Liver (tissue), 9 donors: ENCODE results near the gene PREP. TPM values are rescaled to one million over a fixed set of nuclear protein-coding genes. Genes with fewer than 3 reads are reported as not detected.

ENCODE experiments used
- DNase-seq: peaks from one replicate; pipeline ENCODE4 v3.0.0-alpha.2; 2017; ENCODE audit warnings: low spot score
- H3K27ac ChIP-seq, 2 donors: one replicate each; pipeline ENCODE4 v1.7.0; 2013; ENCODE audit warnings: inconsistent platforms in 2 of 2, low read length in 2 of 2, control low read depth in 1 of 2, low read depth in 1 of 2, mild to moderate bottlenecking in 1 of 2
- H3K27me3 ChIP-seq, 4 donors: one replicate each; pipeline versions ENCODE4 v1.6.1 to v1.7.0; 2013; ENCODE audit warnings: low read length in 3 of 4, inconsistent platforms in 1 of 4, mild to moderate bottlenecking in 1 of 4, moderate library complexity in 1 of 4; ENCODE audit not compliant: control insufficient read depth in 4 of 4, insufficient read depth in 4 of 4
- H3K36me3 ChIP-seq, 4 donors: one replicate each; pipeline versions ENCODE4 v1.6.1 to v1.7.0; 2013; ENCODE audit warnings: low read length in 3 of 4, mild to moderate bottlenecking in 3 of 4, low read depth in 1 of 4, moderate library complexity in 1 of 4; ENCODE audit not compliant: control insufficient read depth in 4 of 4, insufficient read depth in 3 of 4
- H3K4me1 ChIP-seq, 4 donors: one replicate each; pipeline versions ENCODE4 v1.6.1 to v1.7.0; 2013; ENCODE audit warnings: low read length in 3 of 4, mild to moderate bottlenecking in 3 of 4, moderate library complexity in 1 of 4; ENCODE audit not compliant: control insufficient read depth in 4 of 4, insufficient read depth in 4 of 4
- H3K4me3 ChIP-seq, 3 donors: one replicate each; pipeline versions ENCODE4 v1.6.1 to v1.7.0; 2013; ENCODE audit warnings: low read length in 3 of 3, control low read depth in 1 of 3, low read depth in 1 of 3, mild to moderate bottlenecking in 1 of 3
- H3K9ac ChIP-seq, 2 donors: one replicate each; pipeline ENCODE4 v1.7.0; 2013; ENCODE audit warnings: low read length in 2 of 2, mild to moderate bottlenecking in 2 of 2, moderate library complexity in 2 of 2, control low read depth in 1 of 2, low read depth in 1 of 2
- H3K9me3 ChIP-seq, 4 donors: one replicate each; pipeline versions ENCODE4 v1.6.1 to v1.7.0; 2013; ENCODE audit warnings: low read length in 3 of 4; ENCODE audit not compliant: control insufficient read depth in 4 of 4
- FOXA1 ChIP-seq: IDR thresholded peaks from 2 replicates; pipeline ENCODE4 v1.6.1; 2016; ENCODE audit warnings: antibody characterized with exemption
- FOXA2 ChIP-seq: IDR thresholded peaks from 2 replicates; pipeline ENCODE4 v1.6.1; 2016; ENCODE audit warnings: antibody characterized with exemption
- GABPA ChIP-seq, 2 donors: IDR thresholded peaks in 1 of 2; conservative IDR thresholded peaks in 1 of 2; 2 replicates each; pipeline ENCODE4 v1.6.1; 2016; ENCODE audit warnings: antibody characterized with exemption in 2 of 2, mild to moderate bottlenecking in 1 of 2, moderate library complexity in 1 of 2
- HNF4A ChIP-seq, 2 donors: conservative IDR thresholded peaks; 2 replicates each; pipeline ENCODE4 v1.6.1; 2016; ENCODE audit warnings: antibody characterized with exemption in 2 of 2, mild to moderate bottlenecking in 2 of 2
- JUND ChIP-seq, 2 donors: IDR thresholded peaks; 2 replicates each; pipeline ENCODE4 v1.6.1; 2016; ENCODE audit warnings: antibody characterized with exemption in 2 of 2
- NR2F2 ChIP-seq: IDR thresholded peaks from 2 replicates; pipeline ENCODE4 v1.6.1; 2016; ENCODE audit warnings: antibody characterized with exemption
- RAD21 ChIP-seq, 2 donors: IDR thresholded peaks; 2 replicates each; pipeline ENCODE4 v1.6.1; 2016; ENCODE audit warnings: antibody characterized with exemption in 2 of 2, mild to moderate bottlenecking in 2 of 2
- RXRA ChIP-seq, 2 donors: IDR thresholded peaks; 2 replicates each; pipeline ENCODE4 v1.6.1; 2017 to 2018; ENCODE audit warnings: antibody characterized with exemption in 2 of 2, mild to moderate bottlenecking in 1 of 2
- SP1 ChIP-seq: IDR thresholded peaks from 2 replicates; pipeline ENCODE4 v1.6.1; 2018; ENCODE audit warnings: antibody characterized with exemption, mild to moderate bottlenecking
- YY1 ChIP-seq: IDR thresholded peaks from 2 replicates; pipeline ENCODE4 v1.6.1; 2016; ENCODE audit warnings: antibody characterized with exemption, mild to moderate bottlenecking
- WGBS: extraction: QIAGEN DNeasy Blood & Tissue Kit; methylation state at CpG from one replicate; pipeline ENCODE4 v1.1.7; 2013; 5-methylcytosine and 5-hydroxymethylcytosine counted together
- polyA plus RNA-seq, 2 donors: library from polyadenylated mRNA; stranded (reverse) in 1 of 2; unstranded in 1 of 2; fragments of 200-250 nt in 1 of 2; fragments of >200 nt in 1 of 2; fragmentation: Nextera tagmentation in 1 of 2; extraction: Ambion mirVana in 1 of 2; gene quantifications; one replicate each; pipeline versions ENCODE4 v1.2.1 to v1.2.3, GENCODE V29; 2013 to 2015
- total RNA-seq, 2 donors: library from RNA; depleted of rRNA; stranded (reverse); fragments of >200 nt; gene quantifications; one replicate each; pipeline ENCODE4 v1.2.3, GENCODE V29; 2014
- TF ChIP-seq, protein P1 (sequence below): IDR thresholded peaks from 2 replicates; pipeline ENCODE4 v1.6.1; 2016; ENCODE audit warnings: antibody characterized with exemption
- TF ChIP-seq, protein P2 (sequence below): IDR thresholded peaks from 2 replicates; pipeline ENCODE4 v1.6.1; 2016; ENCODE audit warnings: antibody characterized with exemption
- TF ChIP-seq, protein P3 (sequence below): fragments of 150-350 bp; IDR thresholded peaks from 2 replicates; pipeline ENCODE4 v1.5.1; 2017; ENCODE audit warnings: improper control_type of control experiment, low read depth, low read length; ENCODE audit not compliant: missing input control
- TF ChIP-seq, protein P4 (sequence below): IDR thresholded peaks from 2 replicates; pipeline ENCODE4 v1.6.1; 2016; ENCODE audit warnings: antibody characterized with exemption
- donor health status: healthy.
- donor health status: healthy.
- donor health status: healthy.
- donor health status: healthy.
- donor health status: healthy.

Gene PREP
- total and polyA plus RNA-seq, 4 donors: 7.3 to 17.7 (median 13.0) TPM

DNA sequence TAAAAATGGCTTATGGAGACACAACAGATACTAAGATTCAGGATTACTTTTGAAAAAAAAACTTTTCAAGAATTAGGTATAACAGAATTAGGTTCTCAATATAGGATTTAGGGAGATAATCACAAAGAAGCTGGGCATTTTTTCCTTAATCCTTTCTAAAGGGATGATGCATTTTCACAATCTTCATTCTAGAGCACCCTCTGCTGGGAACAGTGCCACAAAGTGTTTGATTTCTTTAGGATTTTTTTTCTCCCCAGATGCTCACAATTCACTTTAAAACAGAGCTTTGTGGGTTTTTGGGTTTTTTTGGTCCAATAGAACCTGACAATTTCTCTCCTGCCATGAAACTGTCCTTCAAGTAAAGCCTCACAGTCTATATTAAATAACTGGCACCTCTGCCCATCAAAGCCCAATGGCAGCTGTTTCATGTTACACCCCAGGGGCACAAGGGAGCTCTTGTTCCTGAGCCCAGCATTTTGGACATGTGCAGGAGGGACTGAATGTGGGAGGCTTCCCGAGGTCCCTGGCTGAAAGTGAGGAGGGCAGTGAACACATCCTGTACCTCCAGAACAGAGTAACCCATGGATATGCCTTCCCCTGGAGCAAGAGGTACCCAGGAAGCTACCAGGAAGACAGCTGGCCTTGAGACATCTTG, 39.7 kb downstream of the PREP start:
- no peak for DNase-seq
- Histone ChIP-seq H3K27me3 (no peaks in the 10 kb centered on the region), H3K4me1 (no peaks in the 10 kb centered on the region), H3K27ac (no peak overlapping the region), H3K4me3 (no peak overlapping the region), H3K9me3 (no peaks in the 10 kb centered on the region), H3K9ac (no peak overlapping the region), H3K36me3 (peaks cover 7 to 22% (median 8%) of the 10 kb centered on the region in 4 donors)
- 53% methylated on average over 1 of the region's 1 CpG for whole genome bisulfite sequencing
- TF ChIP-seq GABPA (IDR thresholded peaks at IDR 0.05 in 1 of 2, conservative IDR thresholded peaks at IDR 0.05 in 1 of 2) (no peak), RAD21 (IDR thresholded peaks at IDR 0.05) (peak in 1 of 2 donors; percentile 46)

DNA sequence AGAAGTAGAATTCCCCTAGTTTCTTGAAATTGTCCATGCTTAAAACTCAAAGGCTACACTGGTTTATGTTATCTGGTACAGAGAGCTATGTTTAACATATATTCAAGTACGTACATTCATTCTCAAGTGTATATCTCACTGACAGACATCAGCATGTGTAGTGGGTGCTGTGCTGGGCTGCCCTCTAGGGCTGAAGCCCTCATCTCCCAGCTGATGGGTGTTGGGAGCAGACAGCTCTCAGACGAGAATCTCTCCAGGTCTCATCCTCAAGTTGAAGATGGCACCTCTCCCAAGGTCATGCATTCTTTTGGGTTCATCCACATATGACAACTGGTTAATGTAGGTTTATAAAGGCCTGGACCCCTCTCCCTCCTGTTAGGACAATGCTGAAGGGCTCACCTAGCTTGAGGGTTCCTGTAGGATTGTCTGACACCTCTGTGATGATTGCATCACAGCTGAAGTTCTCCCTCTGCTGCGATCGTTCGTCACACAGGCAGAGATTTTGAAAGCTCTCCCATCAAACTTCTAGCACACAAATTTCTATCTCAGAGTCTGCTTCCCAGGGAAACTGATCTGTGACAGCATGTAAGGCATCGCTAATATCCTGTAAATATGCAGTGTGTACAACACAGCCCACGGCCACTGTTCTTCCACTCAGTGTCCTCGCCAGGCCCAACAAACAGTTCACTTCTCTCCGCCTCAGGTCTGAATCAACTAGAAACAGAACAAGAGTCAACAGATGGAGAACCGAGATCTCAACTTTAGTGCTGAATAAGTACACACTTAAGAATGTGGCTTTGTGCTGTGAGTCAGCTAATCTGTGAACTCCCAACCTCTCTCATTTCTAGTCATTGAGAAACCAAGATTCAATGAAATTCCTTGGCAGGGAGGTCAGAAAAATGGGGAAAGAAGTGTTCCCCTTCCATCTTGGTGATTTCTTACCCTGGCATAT, 43.2 kb downstream of the PREP start:
- 94% methylated on average over 10 of the region's 10 CpGs for WGBS
- no peaks in the 10 kb centered on the region for H3K27me3 ChIP-seq
- no peaks in the 10 kb centered on the region for H3K9me3 ChIP-seq
- H3K36me3 ChIP-seq: peaks cover 5 to 19% (median 8%) of the 10 kb centered on the region in 4 donors
- no peak overlapping the region for H3K9ac ChIP-seq
- no peaks in the 10 kb centered on the region for H3K4me1 ChIP-seq
- no peak overlapping the region for H3K4me3 ChIP-seq
- H3K27ac ChIP-seq: no peak overlapping the region
- DNase-seq: no peak
- no peak for TF ChIP-seq FOXA1
- TF ChIP-seq, protein P1, sequence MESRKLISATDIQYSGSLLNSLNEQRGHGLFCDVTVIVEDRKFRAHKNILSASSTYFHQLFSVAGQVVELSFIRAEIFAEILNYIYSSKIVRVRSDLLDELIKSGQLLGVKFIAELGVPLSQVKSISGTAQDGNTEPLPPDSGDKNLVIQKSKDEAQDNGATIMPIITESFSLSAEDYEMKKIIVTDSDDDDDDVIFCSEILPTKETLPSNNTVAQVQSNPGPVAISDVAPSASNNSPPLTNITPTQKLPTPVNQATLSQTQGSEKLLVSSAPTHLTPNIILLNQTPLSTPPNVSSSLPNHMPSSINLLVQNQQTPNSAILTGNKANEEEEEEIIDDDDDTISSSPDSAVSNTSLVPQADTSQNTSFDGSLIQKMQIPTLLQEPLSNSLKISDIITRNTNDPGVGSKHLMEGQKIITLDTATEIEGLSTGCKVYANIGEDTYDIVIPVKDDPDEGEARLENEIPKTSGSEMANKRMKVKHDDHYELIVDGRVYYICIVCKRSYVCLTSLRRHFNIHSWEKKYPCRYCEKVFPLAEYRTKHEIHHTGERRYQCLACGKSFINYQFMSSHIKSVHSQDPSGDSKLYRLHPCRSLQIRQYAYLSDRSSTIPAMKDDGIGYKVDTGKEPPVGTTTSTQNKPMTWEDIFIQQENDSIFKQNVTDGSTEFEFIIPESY: no peak
- TF ChIP-seq JUND (IDR thresholded peaks at IDR 0.05): no peak
- TF ChIP-seq FOXA2: no peak
- TF ChIP-seq YY1: no peak
- TF ChIP-seq RAD21 (IDR thresholded peaks at IDR 0.05): no peak
- TF ChIP-seq NR2F2: no peak
- TF ChIP-seq, protein P2, sequence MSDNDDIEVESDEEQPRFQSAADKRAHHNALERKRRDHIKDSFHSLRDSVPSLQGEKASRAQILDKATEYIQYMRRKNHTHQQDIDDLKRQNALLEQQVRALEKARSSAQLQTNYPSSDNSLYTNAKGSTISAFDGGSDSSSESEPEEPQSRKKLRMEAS: no peak
- TF ChIP-seq HNF4A (conservative IDR thresholded peaks at IDR 0.05): no peak
- no peak for TF ChIP-seq RXRA (IDR thresholded peaks at IDR 0.05)

DNA sequence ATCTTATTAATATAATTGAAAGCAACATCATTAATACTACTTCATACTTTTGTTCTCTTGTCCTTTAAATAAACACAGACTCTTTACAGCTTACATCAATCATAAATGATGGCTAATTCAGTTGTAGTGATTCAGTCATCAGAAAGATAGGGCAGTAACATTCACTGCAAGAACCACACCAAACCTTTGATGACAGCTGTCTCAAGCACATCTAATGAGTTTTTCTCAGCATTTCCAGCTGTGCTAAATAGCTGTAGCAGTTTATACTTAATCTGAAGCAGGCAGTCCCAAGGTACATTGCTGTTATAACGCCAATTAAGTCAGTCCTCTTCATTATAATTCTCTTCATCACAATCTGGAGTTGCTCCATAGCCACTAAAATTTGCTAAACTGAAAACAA, 45.7 kb downstream of the PREP start:
- H3K27ac ChIP-seq: no peak overlapping the region
- TF ChIP-seq SP1 (no peak), HNF4A (conservative IDR thresholded peaks at IDR 0.05) (no peak), RAD21 (IDR thresholded peaks at IDR 0.05) (no peak), FOXA2 (no peak), FOXA1 (no peak)
- TF ChIP-seq, protein P3, sequence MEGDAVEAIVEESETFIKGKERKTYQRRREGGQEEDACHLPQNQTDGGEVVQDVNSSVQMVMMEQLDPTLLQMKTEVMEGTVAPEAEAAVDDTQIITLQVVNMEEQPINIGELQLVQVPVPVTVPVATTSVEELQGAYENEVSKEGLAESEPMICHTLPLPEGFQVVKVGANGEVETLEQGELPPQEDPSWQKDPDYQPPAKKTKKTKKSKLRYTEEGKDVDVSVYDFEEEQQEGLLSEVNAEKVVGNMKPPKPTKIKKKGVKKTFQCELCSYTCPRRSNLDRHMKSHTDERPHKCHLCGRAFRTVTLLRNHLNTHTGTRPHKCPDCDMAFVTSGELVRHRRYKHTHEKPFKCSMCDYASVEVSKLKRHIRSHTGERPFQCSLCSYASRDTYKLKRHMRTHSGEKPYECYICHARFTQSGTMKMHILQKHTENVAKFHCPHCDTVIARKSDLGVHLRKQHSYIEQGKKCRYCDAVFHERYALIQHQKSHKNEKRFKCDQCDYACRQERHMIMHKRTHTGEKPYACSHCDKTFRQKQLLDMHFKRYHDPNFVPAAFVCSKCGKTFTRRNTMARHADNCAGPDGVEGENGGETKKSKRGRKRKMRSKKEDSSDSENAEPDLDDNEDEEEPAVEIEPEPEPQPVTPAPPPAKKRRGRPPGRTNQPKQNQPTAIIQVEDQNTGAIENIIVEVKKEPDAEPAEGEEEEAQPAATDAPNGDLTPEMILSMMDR: no peak
- TF ChIP-seq, protein P1: no peak
- TF ChIP-seq, protein P4, sequence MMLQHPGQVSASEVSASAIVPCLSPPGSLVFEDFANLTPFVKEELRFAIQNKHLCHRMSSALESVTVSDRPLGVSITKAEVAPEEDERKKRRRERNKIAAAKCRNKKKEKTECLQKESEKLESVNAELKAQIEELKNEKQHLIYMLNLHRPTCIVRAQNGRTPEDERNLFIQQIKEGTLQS: no peak
- no peak overlapping the region for H3K4me3 ChIP-seq

More for the DNA sequence above, 45.7 kb downstream of the PREP start:
- peaks cover 2 to 15% (median 13%) of the 10 kb centered on the region in 4 donors for H3K36me3 ChIP-seq
- no peaks in the 10 kb centered on the region for H3K9me3 ChIP-seq
- no peaks in the 10 kb centered on the region for H3K4me1 ChIP-seq
- H3K9ac ChIP-seq: no peak overlapping the region
- H3K27me3 ChIP-seq: no peaks in the 10 kb centered on the region
- WGBS: 97% methylated on average over 1 of the region's 1 CpG
- DNase-seq: no peak
